Suppressor macrophage treated with lipopolysaccharide for 4 hours (primary cell): Measurements from ENCODE around the gene TREH.

Source experiments
- DNase-seq: peaks from one replicate; pipeline ENCODE4 v3.0.0-alpha.2; 2020

TREH gene

GRCh38 chr11:118662401-118663271 is 16.8 kb downstream of the TREH start:
- DNase-seq = no peak

- DNase-seq = no peak
Measured at GRCh38 chr11:118661425-118662301, 17.8 kb downstream of the TREH start.

- DNase-seq = no peak
Measured at GRCh38 chr11:118660681-118661424, 18.6 kb downstream of the TREH start.

- no peak for DNase-seq
Measured at GRCh38 chr11:118659953-118660680, 19.3 kb downstream of the TREH start.

- peak; percentile 87 for DNase-seq
Measured at GRCh38 chr11:118659314-118659952, 20.0 kb downstream of the TREH start.

- no peak for DNase-seq
Measured at GRCh38 chr11:118658429-118659313, 20.8 kb downstream of the TREH start.

GRCh38 chr11:118657709-118658428 is 21.6 kb downstream of the TREH start:
- DNase-seq = no peak

- no peak for DNase-seq
Measured at GRCh38 chr11:118657238-118657637, 22.2 kb downstream of the TREH start.

- no peak for DNase-seq
Measured at GRCh38 chr11:118656563-118657165, 22.8 kb downstream of the TREH start.

- no peak for DNase-seq
Measured at GRCh38 chr11:118655486-118656190, 23.8 kb downstream of the TREH start.

- DNase-seq = no peak
Measured at GRCh38 chr11:118653684-118654390, 25.6 kb downstream of the TREH start.

GRCh38 chr11:118652681-118653181 is 26.7 kb downstream of the TREH start:
- no peak for DNase-seq

GRCh38 chr11:118651820-118652219 is 27.6 kb downstream of the TREH start:
- DNase-seq = no peak

GRCh38 chr11:118650366-118650765 is 29.1 kb downstream of the TREH start:
- no peak for DNase-seq

GRCh38 chr11:118649941-118650340 is 29.5 kb downstream of the TREH start:
- DNase-seq = no peak

- DNase-seq = no peak
Measured at GRCh38 chr11:118648291-118648690, 31.2 kb downstream of the TREH start.

GRCh38 chr11:118646393-118646792 is 33.1 kb downstream of the TREH start:
- DNase-seq = no peak

- no peak for DNase-seq
Measured at GRCh38 chr11:118645066-118645715, 34.3 kb downstream of the TREH start.
